ENCODE data around the gene GCA. TPM values are rescaled to one million over a fixed set of nuclear protein-coding genes. Genes with fewer than 3 reads are reported as not detected.

GCA gene
- total and polyA plus RNA-seq, 4 donors = 9.7 to 45.2 (median 18.1) TPM

DNA sequence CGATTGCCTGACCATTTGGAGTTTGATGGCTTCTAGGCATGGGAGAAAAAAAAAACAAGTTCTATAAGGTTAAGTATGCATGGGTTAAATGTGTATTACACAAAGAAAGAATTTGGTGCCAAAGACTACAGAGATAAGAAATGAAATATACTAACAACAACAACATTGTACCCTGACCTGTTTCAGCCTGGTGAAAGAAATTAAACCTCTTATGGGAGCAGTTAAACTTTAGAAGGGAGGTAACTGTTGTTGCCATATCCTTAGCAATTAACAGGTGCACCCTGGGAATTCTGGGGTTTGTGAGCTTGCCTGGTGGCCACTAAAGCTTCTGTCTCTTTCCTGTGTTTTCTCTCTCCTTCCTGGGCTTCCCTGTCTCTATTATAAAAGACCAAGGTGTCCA is 19.0 kb upstream of the GCA start:
- no peaks in the 10 kb centered on the region for H3K9me3 ChIP-seq (ENCODE audit: control insufficient read depth in 4 of 4, low read length in 3 of 4)
- H3K36me3 ChIP-seq (ENCODE audit: control insufficient read depth in 4 of 4, insufficient read depth in 3 of 4, low read depth in 1 of 4, low read length in 3 of 4) = no peaks in the 10 kb centered on the region
- no peaks in the 10 kb centered on the region for H3K27me3 ChIP-seq (ENCODE audit: control insufficient read depth in 4 of 4, insufficient read depth in 4 of 4, low read length in 3 of 4)
- no peak for DNase-seq (ENCODE audit: low spot score)
- H3K4me1 ChIP-seq (ENCODE audit: control insufficient read depth in 4 of 4, insufficient read depth in 4 of 4, low read length in 3 of 4) = peaks cover 0 to 3% (median 0%) of the 10 kb centered on the region in 4 donors
- H3K9ac ChIP-seq (ENCODE audit: low read depth in 1 of 2, low read length in 2 of 2) = no peak overlapping the region
- no peak overlapping the region for H3K4me3 ChIP-seq (ENCODE audit: low read depth in 1 of 3, low read length in 3 of 3)
- no peak overlapping the region for H3K27ac ChIP-seq (ENCODE audit: low read depth in 1 of 2, low read length in 2 of 2)
- 94% methylated on average over 1 of the region's 1 CpG for WGBS
- TF ChIP-seq EGR1 (IDR thresholded peaks at IDR 0.05; ENCODE audit: low read depth in 2 of 2) (no peak), TAF1 (conservative IDR thresholded peaks at IDR 0.05) (no peak), FOXA2 (IDR thresholded peaks at IDR 0.05) (no peak), FOXA1 (IDR thresholded peaks at IDR 0.05) (no peak), YY1 (IDR thresholded peaks at IDR 0.05) (no peak), RAD21 (IDR thresholded peaks at IDR 0.05) (no peak), NR2F2 (IDR thresholded peaks at IDR 0.05) (no peak), GABPA (IDR thresholded peaks at IDR 0.05 in 1 of 2, conservative IDR thresholded peaks at IDR 0.05 in 1 of 2) (no peak), HNF4A (conservative IDR thresholded peaks at IDR 0.05) (no peak), JUND (IDR thresholded peaks at IDR 0.05) (no peak), RXRA (IDR thresholded peaks at IDR 0.05) (no peak)
- TF ChIP-seq, protein P1, sequence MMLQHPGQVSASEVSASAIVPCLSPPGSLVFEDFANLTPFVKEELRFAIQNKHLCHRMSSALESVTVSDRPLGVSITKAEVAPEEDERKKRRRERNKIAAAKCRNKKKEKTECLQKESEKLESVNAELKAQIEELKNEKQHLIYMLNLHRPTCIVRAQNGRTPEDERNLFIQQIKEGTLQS (IDR thresholded peaks at IDR 0.05) = no peak
- TF ChIP-seq, protein P2, sequence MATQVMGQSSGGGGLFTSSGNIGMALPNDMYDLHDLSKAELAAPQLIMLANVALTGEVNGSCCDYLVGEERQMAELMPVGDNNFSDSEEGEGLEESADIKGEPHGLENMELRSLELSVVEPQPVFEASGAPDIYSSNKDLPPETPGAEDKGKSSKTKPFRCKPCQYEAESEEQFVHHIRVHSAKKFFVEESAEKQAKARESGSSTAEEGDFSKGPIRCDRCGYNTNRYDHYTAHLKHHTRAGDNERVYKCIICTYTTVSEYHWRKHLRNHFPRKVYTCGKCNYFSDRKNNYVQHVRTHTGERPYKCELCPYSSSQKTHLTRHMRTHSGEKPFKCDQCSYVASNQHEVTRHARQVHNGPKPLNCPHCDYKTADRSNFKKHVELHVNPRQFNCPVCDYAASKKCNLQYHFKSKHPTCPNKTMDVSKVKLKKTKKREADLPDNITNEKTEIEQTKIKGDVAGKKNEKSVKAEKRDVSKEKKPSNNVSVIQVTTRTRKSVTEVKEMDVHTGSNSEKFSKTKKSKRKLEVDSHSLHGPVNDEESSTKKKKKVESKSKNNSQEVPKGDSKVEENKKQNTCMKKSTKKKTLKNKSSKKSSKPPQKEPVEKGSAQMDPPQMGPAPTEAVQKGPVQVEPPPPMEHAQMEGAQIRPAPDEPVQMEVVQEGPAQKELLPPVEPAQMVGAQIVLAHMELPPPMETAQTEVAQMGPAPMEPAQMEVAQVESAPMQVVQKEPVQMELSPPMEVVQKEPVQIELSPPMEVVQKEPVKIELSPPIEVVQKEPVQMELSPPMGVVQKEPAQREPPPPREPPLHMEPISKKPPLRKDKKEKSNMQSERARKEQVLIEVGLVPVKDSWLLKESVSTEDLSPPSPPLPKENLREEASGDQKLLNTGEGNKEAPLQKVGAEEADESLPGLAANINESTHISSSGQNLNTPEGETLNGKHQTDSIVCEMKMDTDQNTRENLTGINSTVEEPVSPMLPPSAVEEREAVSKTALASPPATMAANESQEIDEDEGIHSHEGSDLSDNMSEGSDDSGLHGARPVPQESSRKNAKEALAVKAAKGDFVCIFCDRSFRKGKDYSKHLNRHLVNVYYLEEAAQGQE (IDR thresholded peaks at IDR 0.05) = no peak
- TF ChIP-seq, protein P3, sequence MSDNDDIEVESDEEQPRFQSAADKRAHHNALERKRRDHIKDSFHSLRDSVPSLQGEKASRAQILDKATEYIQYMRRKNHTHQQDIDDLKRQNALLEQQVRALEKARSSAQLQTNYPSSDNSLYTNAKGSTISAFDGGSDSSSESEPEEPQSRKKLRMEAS (IDR thresholded peaks at IDR 0.05) = no peak
- TF ChIP-seq, protein P4, sequence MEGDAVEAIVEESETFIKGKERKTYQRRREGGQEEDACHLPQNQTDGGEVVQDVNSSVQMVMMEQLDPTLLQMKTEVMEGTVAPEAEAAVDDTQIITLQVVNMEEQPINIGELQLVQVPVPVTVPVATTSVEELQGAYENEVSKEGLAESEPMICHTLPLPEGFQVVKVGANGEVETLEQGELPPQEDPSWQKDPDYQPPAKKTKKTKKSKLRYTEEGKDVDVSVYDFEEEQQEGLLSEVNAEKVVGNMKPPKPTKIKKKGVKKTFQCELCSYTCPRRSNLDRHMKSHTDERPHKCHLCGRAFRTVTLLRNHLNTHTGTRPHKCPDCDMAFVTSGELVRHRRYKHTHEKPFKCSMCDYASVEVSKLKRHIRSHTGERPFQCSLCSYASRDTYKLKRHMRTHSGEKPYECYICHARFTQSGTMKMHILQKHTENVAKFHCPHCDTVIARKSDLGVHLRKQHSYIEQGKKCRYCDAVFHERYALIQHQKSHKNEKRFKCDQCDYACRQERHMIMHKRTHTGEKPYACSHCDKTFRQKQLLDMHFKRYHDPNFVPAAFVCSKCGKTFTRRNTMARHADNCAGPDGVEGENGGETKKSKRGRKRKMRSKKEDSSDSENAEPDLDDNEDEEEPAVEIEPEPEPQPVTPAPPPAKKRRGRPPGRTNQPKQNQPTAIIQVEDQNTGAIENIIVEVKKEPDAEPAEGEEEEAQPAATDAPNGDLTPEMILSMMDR (IDR thresholded peaks at IDR 0.05; ENCODE audit: low read depth, low read length, missing input control) = no peak

DNA sequence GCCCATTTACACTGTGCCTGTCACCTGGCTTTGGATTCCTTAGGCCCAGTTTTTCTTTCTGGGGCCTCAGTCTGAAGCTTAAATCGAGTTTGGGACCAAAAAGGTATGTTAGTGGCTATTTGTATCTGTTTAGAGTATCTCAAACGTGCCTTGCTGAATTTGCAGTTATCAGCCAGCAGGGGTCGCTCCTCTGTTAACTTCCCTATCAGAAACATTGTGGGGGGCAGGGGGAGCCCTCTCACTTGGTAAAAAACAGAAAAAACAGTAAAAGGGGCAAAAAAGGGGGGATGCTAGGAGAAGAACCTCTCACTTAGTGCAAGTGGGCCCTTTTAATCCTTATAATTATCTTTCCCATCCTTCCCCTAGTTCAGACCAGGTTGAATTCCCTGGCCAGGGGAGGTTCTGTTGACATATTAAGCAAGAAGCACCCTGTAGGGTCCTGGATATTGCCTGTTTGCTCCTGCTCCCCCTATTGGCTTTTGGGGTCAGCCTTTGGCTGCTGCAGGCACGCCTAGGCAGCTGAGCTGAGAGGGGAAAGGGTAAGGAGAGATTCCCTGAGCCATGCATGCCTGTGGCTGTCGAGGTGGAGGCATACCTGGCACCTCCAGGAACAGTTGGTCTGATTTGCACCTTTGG is 16.7 kb upstream of the GCA start:
- Histone ChIP-seq H3K9me3 (ENCODE audit: control insufficient read depth in 4 of 4, low read length in 3 of 4) (no peaks in the 10 kb centered on the region), H3K4me3 (ENCODE audit: low read depth in 1 of 3, low read length in 3 of 3) (no peak overlapping the region), H3K36me3 (ENCODE audit: control insufficient read depth in 4 of 4, insufficient read depth in 3 of 4, low read depth in 1 of 4, low read length in 3 of 4) (no peaks in the 10 kb centered on the region), H3K4me1 (ENCODE audit: control insufficient read depth in 4 of 4, insufficient read depth in 4 of 4, low read length in 3 of 4) (no peaks in the 10 kb centered on the region), H3K27ac (ENCODE audit: low read depth in 1 of 2, low read length in 2 of 2) (no peak overlapping the region), H3K27me3 (ENCODE audit: control insufficient read depth in 4 of 4, insufficient read depth in 4 of 4, low read length in 3 of 4) (no peaks in the 10 kb centered on the region), H3K9ac (ENCODE audit: low read depth in 1 of 2, low read length in 2 of 2) (no peak overlapping the region)
- 62% methylated on average over 5 of the region's 5 CpGs for WGBS
- DNase-seq (ENCODE audit: low spot score) = no peak
- TF ChIP-seq RXRA (IDR thresholded peaks at IDR 0.05) (no peak), EGR1 (IDR thresholded peaks at IDR 0.05; ENCODE audit: low read depth in 2 of 2) (no peak), GABPA (IDR thresholded peaks at IDR 0.05 in 1 of 2, conservative IDR thresholded peaks at IDR 0.05 in 1 of 2) (no peak), NR2F2 (IDR thresholded peaks at IDR 0.05) (no peak), RAD21 (IDR thresholded peaks at IDR 0.05) (peak; percentile 27 to 63), HNF4G (IDR thresholded peaks at IDR 0.05) (no peak), SP1 (IDR thresholded peaks at IDR 0.05) (no peak), JUND (IDR thresholded peaks at IDR 0.05) (no peak)
- TF ChIP-seq, protein P1 (IDR thresholded peaks at IDR 0.05) = no peak
- TF ChIP-seq, protein P2 (IDR thresholded peaks at IDR 0.05) = no peak
- TF ChIP-seq, protein P4 (IDR thresholded peaks at IDR 0.05; ENCODE audit: low read depth, low read length, missing input control) = peak; percentile 38

Measured in liver (tissue), 9 donors.